A549 (cell line): ENCODE results near the gene SLC25A11. TPM values are rescaled to one million over a fixed set of nuclear protein-coding genes. Genes with fewer than 3 reads are reported as not detected.
A peak's percentile ranks its signal among the peaks of the same experiment; 100 is the strongest.

Source experiments
- ATAC-seq, 2 experiments: fragments of 200-7000 bp in 1 of 2; fragments of >200 bp in 1 of 2; cut with Nextera tagmentation in 1 of 2; cut with Tn5 transposase in 1 of 2; 3 replicates each; pipeline versions ENCODE4 v1.8.0 to v1.9.1; 2018 to 2020; ENCODE audit warnings: mild to moderate bottlenecking in 1 of 2, moderate library complexity in 1 of 2
- CTCF ChIA-PET: fragments of 300-600 bp; sonication (Branson Sonifier 250); formaldehyde crosslinking; extraction: SDS; loops from one replicate; lab custom pipeline; 2021; ENCODE audit warnings: antibody characterized with exemption, inconsistent platforms; lab: Yijun Ruan, JAX
- POLR2A ChIA-PET: fragments of 350-600 bp; formaldehyde crosslinking; extraction: SDS; loops from one replicate; lab custom pipeline; 2021; ENCODE audit warnings: antibody characterized with exemption, inconsistent platforms; lab: Yijun Ruan, JAX
- DNase-seq, 2 experiments: peaks; one replicate each; pipeline versions ENCODE4 v3.0.0 to v3.0.0-alpha.2; 2011 to 2016; ENCODE audit warnings: low read depth in 1 of 2, low spot score in 1 of 2
- FAIRE-seq: peaks from 2 replicates; lab custom pipeline; 2011; peaks lifted over from hg19 to GRCh38; lab: Jason Lieb, UNC
- H3K27ac ChIP-seq, 2 experiments: fragments of >200 bp; sonication (Bioruptor Twin); formaldehyde crosslinking; 3 replicates each; pipeline ENCODE4 v1.5.1; 2016 to 2017
- H3K4me1 ChIP-seq: fragments of >200 bp; sonication (Bioruptor Twin); formaldehyde crosslinking; 3 replicates; pipeline ENCODE4 v1.6.1; 2016
- H3K4me2 ChIP-seq: fragments of >200 bp; sonication (Bioruptor Twin); formaldehyde crosslinking; 3 replicates; pipeline ENCODE4 v1.6.1; 2016
- H3K4me3 ChIP-seq: fragments of >200 bp; sonication (Bioruptor Twin); formaldehyde crosslinking; 3 replicates; pipeline ENCODE4 v1.5.1; 2016
- H3K9me3 ChIP-seq: fragments of >200 bp; sonication (Bioruptor Twin); formaldehyde crosslinking; 3 replicates; pipeline ENCODE4 v1.6.1; 2016
- BHLHE40 ChIP-seq: IDR thresholded peaks from 2 replicates; pipeline ENCODE4 v1.6.1; 2012; ENCODE audit warnings: low read depth, low read length, inconsistent platforms
- CBX2 ChIP-seq: fragments of 200-600 bp; sonication (generic); IDR thresholded peaks from 2 replicates; pipeline ENCODE4 v1.6.1; 2016; ENCODE audit warnings: low read depth, mild to moderate bottlenecking, borderline replicate concordance
- CBX8 ChIP-seq: fragments of 200-600 bp; sonication (generic); IDR thresholded peaks from 2 replicates; pipeline ENCODE4 v1.6.1; 2016
- CEBPB ChIP-seq, 2 experiments: fragments of >200 bp in 1 of 2; sonication (Bioruptor Twin) in 1 of 2; formaldehyde crosslinking in 1 of 2; IDR thresholded peaks; 2 replicates each; pipeline ENCODE4 v1.6.1; 2012 to 2016
- CTCF ChIP-seq: fragments of >200 bp; sonication (Bioruptor Twin); formaldehyde crosslinking; IDR thresholded peaks from 3 replicates; pipeline ENCODE4 v1.5.1; 2016
- EHF ChIP-seq: fragments of 250-450 bp; sonication (Bioruptor Pico); IDR thresholded peaks from 2 replicates; pipeline ENCODE4 v1.5.0; 2020; ENCODE audit warnings: mild to moderate bottlenecking
- FOSL2 ChIP-seq, 2 experiments: fragments of 450-650 bp in 1 of 2; fragments of >200 bp in 1 of 2; sonication (Bioruptor Twin) in 1 of 2; formaldehyde crosslinking; IDR thresholded peaks; 2 replicates each; pipeline versions ENCODE4 v1.5.0 to v1.6.1; 2016 to 2020; ENCODE audit warnings: mild to moderate bottlenecking in 1 of 2, moderate library complexity in 1 of 2
- GATA3 ChIP-seq: IDR thresholded peaks from 2 replicates; pipeline ENCODE4 v1.6.1; 2012; ENCODE audit warnings: borderline replicate concordance
- HDAC2 ChIP-seq: fragments of 200-600 bp; sonication (generic); IDR thresholded peaks from 2 replicates; pipeline ENCODE4 v1.6.1; 2016
- HEYL ChIP-seq: fragments of 250-450 bp; sonication (Bioruptor Pico); IDR thresholded peaks from 2 replicates; pipeline ENCODE4 v1.8.0; 2021; ENCODE audit warnings: mild to moderate bottlenecking, moderate library complexity
- JUN ChIP-seq, 2 experiments: fragments of >200 bp; sonication (Bioruptor Twin); formaldehyde crosslinking; IDR thresholded peaks; 2 replicates in 1 of 2; 3 replicates in 1 of 2; pipeline ENCODE4 v1.6.1; 2016 to 2017
- KDM1A ChIP-seq: fragments of 200-600 bp; sonication (generic); IDR thresholded peaks from 2 replicates; pipeline ENCODE4 v1.6.1; 2016; ENCODE audit warnings: low read depth, mild to moderate bottlenecking
- KDM5A ChIP-seq: fragments of 200-600 bp; sonication (generic); IDR thresholded peaks from 2 replicates; pipeline ENCODE4 v1.6.1; 2016; ENCODE audit warnings: antibody characterized with exemption, mild to moderate bottlenecking
- MAX ChIP-seq: IDR thresholded peaks from 2 replicates; pipeline ENCODE4 v1.6.1; 2012
- MYC ChIP-seq: IDR thresholded peaks from 2 replicates; pipeline ENCODE4 v1.6.1; 2012; ENCODE audit warnings: mild to moderate bottlenecking, inconsistent platforms, low read length, improper control_type of control experiment, borderline replicate concordance
- NR3C1 ChIP-seq: fragments of >200 bp; sonication (Bioruptor Twin); formaldehyde crosslinking; IDR thresholded peaks from 3 replicates; pipeline ENCODE4 v1.6.1; 2017
- PHF8 ChIP-seq: fragments of 200-600 bp; sonication (generic); IDR thresholded peaks from 2 replicates; pipeline ENCODE4 v1.6.1; 2016; ENCODE audit warnings: low read depth, mild to moderate bottlenecking, antibody characterized with exemption, moderate library complexity, borderline replicate concordance
- RAD21 ChIP-seq, 2 experiments: fragments of >200 bp in 1 of 2; sonication (Bioruptor Twin) in 1 of 2; formaldehyde crosslinking in 1 of 2; IDR thresholded peaks in 1 of 2; conservative IDR thresholded peaks in 1 of 2; 2 replicates in 1 of 2; 3 replicates in 1 of 2; pipeline ENCODE4 v1.6.1; 2012 to 2018; ENCODE audit warnings: inconsistent platforms in 1 of 2
- RARB ChIP-seq: fragments of 250-450 bp; sonication (Bioruptor Pico); IDR thresholded peaks from 2 replicates; pipeline ENCODE4 v1.8.0; 2021; ENCODE audit warnings: mild to moderate bottlenecking, moderate library complexity
- RCOR1 ChIP-seq: fragments of 150-350 bp; IDR thresholded peaks from 2 replicates; pipeline ENCODE4 v1.6.1; 2014; ENCODE audit warnings: antibody characterized with exemption, low read length, low read depth
- RFX5 ChIP-seq: fragments of 450-650 bp; IDR thresholded peaks from 2 replicates; pipeline ENCODE4 v1.7.1; 2014; ENCODE audit warnings: antibody characterized with exemption, mild to moderate bottlenecking, moderate library complexity
- RNF2 ChIP-seq: fragments of 200-600 bp; sonication (generic); IDR thresholded peaks from 2 replicates; pipeline ENCODE4 v1.6.1; 2016; ENCODE audit warnings: low read depth, mild to moderate bottlenecking, antibody characterized with exemption, moderate library complexity, borderline replicate concordance
- SMC3 ChIP-seq: fragments of >200 bp; sonication (Bioruptor Twin); formaldehyde crosslinking; IDR thresholded peaks from 3 replicates; pipeline ENCODE4 v1.6.1; 2018; ENCODE audit warnings: inconsistent platforms
- SREBF2 ChIP-seq: fragments of 450-650 bp; IDR thresholded peaks from 2 replicates; pipeline ENCODE4 v1.6.1; 2014; ENCODE audit warnings: mild to moderate bottlenecking, moderate library complexity
- TFCP2L1 ChIP-seq: fragments of 250-450 bp; sonication (Bioruptor Pico); IDR thresholded peaks from 2 replicates; pipeline ENCODE4 v1.5.0; 2021; ENCODE audit warnings: mild to moderate bottlenecking
- USF2 ChIP-seq: fragments of 450-650 bp; IDR thresholded peaks from 2 replicates; pipeline ENCODE4 v1.6.1; 2014; ENCODE audit warnings: antibody characterized with exemption
- ZFP36 ChIP-seq: fragments of 450-650 bp; IDR thresholded peaks from 2 replicates; pipeline ENCODE4 v1.6.1; 2014; ENCODE audit warnings: borderline replicate concordance; ENCODE audit not compliant: partially characterized antibody
- ZSCAN20 ChIP-seq: fragments of 250-450 bp; sonication (Bioruptor Pico); IDR thresholded peaks from 2 replicates; pipeline ENCODE4 v1.8.0; 2022; ENCODE audit warnings: mild to moderate bottlenecking, moderate library complexity
- WGBS: methylation state at CpG from one replicate; pipeline ENCODE4 v1.1.6; 2017; ENCODE audit errors: missing lambda C conversion rate; 5-methylcytosine and 5-hydroxymethylcytosine counted together
- polyA plus RNA-seq, 4 experiments: library from polyadenylated mRNA; depleted of rRNA in 3 of 4; stranded (reverse); fragments of >200 nt; fragmentation: RNase III in 1 of 4; extraction: RNeasy Plus Mini Kit Qiagen cat#74134 plus additional on column Dnase treatment in 1 of 4; gene quantifications; 2 replicates in 3 of 4; 3 replicates in 1 of 4; pipeline ENCODE4 v1.2.3, GENCODE V29; 2011 to 2017
- TF ChIP-seq, protein P1 (sequence below): fragments of 250-450 bp; sonication (Bioruptor Pico); IDR thresholded peaks from 2 replicates; pipeline ENCODE4 v1.5.0; 2020; ENCODE audit warnings: low read depth, mild to moderate bottlenecking, moderate library complexity
- TF ChIP-seq, protein P2 (sequence below): fragments of 150-350 bp; IDR thresholded peaks from 2 replicates; pipeline ENCODE4 v1.6.1; 2014; ENCODE audit warnings: low read depth, mild to moderate bottlenecking, low read length

Gene SLC25A11
- polyA plus RNA-seq, 2 of the 4 experiments (the other 2 are of a cell fraction) = 60.2 to 69.2 TPM

GRCh38 chr17:4913994-4914393, 25.9 kb downstream of the SLC25A11 start (continued):
- no peak for TF ChIP-seq HEYL (CRISPR knock-in tag)
- no peak for TF ChIP-seq KDM1A
- TF ChIP-seq, protein P1, sequence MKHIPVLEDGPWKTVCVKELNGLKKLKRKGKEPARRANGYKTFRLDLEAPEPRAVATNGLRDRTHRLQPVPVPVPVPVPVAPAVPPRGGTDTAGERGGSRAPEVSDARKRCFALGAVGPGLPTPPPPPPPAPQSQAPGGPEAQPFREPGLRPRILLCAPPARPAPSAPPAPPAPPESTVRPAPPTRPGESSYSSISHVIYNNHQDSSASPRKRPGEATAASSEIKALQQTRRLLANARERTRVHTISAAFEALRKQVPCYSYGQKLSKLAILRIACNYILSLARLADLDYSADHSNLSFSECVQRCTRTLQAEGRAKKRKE = no peak
- TF ChIP-seq CEBPB (IDR thresholded peaks at IDR 0.05) = no peak
- no peak for TF ChIP-seq NR3C1
- no peak for TF ChIP-seq EHF (CRISPR knock-in tag)

GRCh38 chr17:4908711-4909496, 30.9 kb downstream of the SLC25A11 start:
- WGBS = 37% methylated on average over 20 of the region's 20 CpGs
- CTCF ChIA-PET = interaction anchor here (0.6 to 2.9 kb wide), 65 partner anchors 9 to 697 kb away, joined by 3 to 42 read pairs (median 4); partner anchors contain the start of genes ARRB2, C17orf107, CAMTA2 and ENO3
- Histone ChIP-seq H3K4me2 (peak overlapping the region; percentile 8), H3K9me3 (no peaks in the 10 kb centered on the region), H3K4me3 (no peak overlapping the region), H3K27ac (peak overlapping the region; percentile 0 to 58; a peak in 3 of 6 replicates), H3K4me1 (peaks cover 9% of the 10 kb centered on the region; the same call in 2 of the 3 replicates)
- ATAC-seq (peak; percentile 96 to 97), DNase-seq (peak; percentile 86 to 92), FAIRE-seq (peak; percentile 89)
- POLR2A ChIA-PET = interaction anchor here (0.7 to 1.4 kb wide), 3 partner anchors 31 to 342 kb away, joined by 3 to 17 read pairs (median 4); partner anchors contain the start of genes RNF167 and SLC25A11
- TF ChIP-seq ZFP36 = no peak
- no peak for TF ChIP-seq GATA3
- no peak for TF ChIP-seq RNF2
- no peak for TF ChIP-seq CBX2
- TF ChIP-seq RFX5 = no peak
- TF ChIP-seq USF2 = no peak
- TF ChIP-seq PHF8 = no peak
- no peak for TF ChIP-seq TFCP2L1
- TF ChIP-seq RAD21 (conservative IDR thresholded peaks at IDR 0.05 in 1 of 2, IDR thresholded peaks at IDR 0.05 in 1 of 2) = peak; percentile 88 to 91
- no peak for TF ChIP-seq KDM5A
- no peak for TF ChIP-seq MYC
- TF ChIP-seq SMC3 = peak; percentile 86
- TF ChIP-seq HDAC2 = no peak
- TF ChIP-seq BHLHE40 = no peak
- TF ChIP-seq, protein P2, sequence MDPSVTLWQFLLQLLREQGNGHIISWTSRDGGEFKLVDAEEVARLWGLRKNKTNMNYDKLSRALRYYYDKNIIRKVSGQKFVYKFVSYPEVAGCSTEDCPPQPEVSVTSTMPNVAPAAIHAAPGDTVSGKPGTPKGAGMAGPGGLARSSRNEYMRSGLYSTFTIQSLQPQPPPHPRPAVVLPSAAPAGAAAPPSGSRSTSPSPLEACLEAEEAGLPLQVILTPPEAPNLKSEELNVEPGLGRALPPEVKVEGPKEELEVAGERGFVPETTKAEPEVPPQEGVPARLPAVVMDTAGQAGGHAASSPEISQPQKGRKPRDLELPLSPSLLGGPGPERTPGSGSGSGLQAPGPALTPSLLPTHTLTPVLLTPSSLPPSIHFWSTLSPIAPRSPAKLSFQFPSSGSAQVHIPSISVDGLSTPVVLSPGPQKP = no peak
- no peak for TF ChIP-seq RARB (CRISPR knock-in tag)
- TF ChIP-seq ZSCAN20 = no peak
- no peak for TF ChIP-seq SREBF2
- no peak for TF ChIP-seq FOSL2 (IDR thresholded peaks at IDR 0.05)
- TF ChIP-seq FOSL2 (CRISPR knock-in tag; IDR thresholded peaks at IDR 0.05) = 0 out of 2 replicates have a peak, but pooled peaks have one; percentile 4
- TF ChIP-seq CTCF = peak; percentile 85
- TF ChIP-seq JUN (IDR thresholded peaks at IDR 0.05) = no peak
- no peak for TF ChIP-seq RCOR1
- no peak for TF ChIP-seq CBX8
- TF ChIP-seq CEBPB (IDR thresholded peaks at IDR 0.05) = peak in 1 of 2 experiments; percentile 61; a peak in 1 of 4 replicates
- TF ChIP-seq HEYL (CRISPR knock-in tag) = no peak
- TF ChIP-seq MAX = 0 out of 2 replicates have a peak, but pooled peaks have one; percentile 23
